ENCODE data around the gene PLCH1. TPM values are rescaled to one million over a fixed set of nuclear protein-coding genes. Genes with fewer than 3 reads are reported as not detected.
A peak's percentile ranks its signal among the peaks of the same experiment; 100 is the strongest.

PLCH1 gene, protein sequence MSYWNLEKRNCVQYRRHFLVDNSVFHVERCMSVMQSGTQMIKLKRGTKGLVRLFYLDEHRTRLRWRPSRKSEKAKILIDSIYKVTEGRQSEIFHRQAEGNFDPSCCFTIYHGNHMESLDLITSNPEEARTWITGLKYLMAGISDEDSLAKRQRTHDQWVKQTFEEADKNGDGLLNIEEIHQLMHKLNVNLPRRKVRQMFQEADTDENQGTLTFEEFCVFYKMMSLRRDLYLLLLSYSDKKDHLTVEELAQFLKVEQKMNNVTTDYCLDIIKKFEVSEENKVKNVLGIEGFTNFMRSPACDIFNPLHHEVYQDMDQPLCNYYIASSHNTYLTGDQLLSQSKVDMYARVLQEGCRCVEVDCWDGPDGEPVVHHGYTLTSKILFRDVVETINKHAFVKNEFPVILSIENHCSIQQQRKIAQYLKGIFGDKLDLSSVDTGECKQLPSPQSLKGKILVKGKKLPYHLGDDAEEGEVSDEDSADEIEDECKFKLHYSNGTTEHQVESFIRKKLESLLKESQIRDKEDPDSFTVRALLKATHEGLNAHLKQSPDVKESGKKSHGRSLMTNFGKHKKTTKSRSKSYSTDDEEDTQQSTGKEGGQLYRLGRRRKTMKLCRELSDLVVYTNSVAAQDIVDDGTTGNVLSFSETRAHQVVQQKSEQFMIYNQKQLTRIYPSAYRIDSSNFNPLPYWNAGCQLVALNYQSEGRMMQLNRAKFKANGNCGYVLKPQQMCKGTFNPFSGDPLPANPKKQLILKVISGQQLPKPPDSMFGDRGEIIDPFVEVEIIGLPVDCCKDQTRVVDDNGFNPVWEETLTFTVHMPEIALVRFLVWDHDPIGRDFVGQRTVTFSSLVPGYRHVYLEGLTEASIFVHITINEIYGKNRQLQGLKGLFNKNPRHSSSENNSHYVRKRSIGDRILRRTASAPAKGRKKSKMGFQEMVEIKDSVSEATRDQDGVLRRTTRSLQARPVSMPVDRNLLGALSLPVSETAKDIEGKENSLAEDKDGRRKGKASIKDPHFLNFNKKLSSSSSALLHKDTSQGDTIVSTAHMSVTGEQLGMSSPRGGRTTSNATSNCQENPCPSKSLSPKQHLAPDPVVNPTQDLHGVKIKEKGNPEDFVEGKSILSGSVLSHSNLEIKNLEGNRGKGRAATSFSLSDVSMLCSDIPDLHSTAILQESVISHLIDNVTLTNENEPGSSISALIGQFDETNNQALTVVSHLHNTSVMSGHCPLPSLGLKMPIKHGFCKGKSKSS (N-terminal part only)
- total RNA-seq (2014; rRNA removed; shearing (Covaris generic)) (24.4 and 25.3 TPM in 2 replicates), polyA plus RNA-seq (2016; fragmentation: Nextera tagmentation; extraction: Ambion mirVana) (7.1 and 8.1 TPM in 2 replicates)
- long read RNA-seq, partial matches to known transcripts, result 1 of 3 reads
- long read RNA-seq, other reads (novel, unspliced or antisense), result 2 of 3 reads

DNA sequence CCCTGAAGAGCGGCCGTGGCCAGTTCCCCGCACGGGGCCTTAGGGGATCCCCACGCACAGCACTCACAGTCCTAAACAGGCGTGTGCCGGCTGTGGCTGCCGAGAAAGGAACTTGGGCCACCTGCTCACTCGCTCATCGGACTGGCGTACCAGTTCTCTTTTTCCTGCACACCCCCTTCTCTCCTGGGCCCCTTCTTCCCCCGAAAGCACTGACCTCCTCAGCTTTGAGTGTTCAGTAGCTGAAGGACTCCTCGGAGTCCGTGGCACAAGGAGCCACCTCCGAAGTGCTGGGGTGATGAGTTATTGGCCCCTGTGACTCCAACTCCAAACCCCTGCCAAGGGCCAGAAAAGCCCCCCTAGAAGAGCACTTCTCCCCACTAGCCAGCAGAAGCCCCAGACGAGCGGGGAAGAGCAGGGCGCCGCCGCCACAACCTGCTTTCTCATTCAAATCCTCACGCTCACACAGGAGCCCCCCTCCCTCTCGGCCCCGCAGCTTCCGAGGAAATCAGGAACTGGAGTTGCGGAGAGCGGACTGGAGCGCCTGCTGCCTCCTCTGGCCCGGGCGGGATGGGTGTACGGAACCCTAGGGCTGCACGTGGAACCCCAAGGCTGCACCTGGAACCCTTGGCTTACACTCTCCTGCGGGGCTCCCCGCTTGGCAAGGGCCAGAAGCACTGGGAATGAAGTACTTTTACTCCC lies at the start of gene PLCH1:
Gene PLCH1, minus strand, starts transcription at position 446 of the 699 bp plus-strand sequence. CDS start 40,847 bp downstream, outside the sequence.
- peaks cover 56% of the 10 kb centered on the region for H3K4me1 Mint-ChIP-seq
- H3K27me3 Mint-ChIP-seq (ENCODE audit: insufficient read depth, low read depth, poor library complexity), result peaks cover 13% of the 10 kb centered on the region
- Histone ChIP-seq H3K79me2 (replicated peaks; ENCODE audit: insufficient read depth) (peaks cover 40% of the 10 kb centered on the region), H3F3A (replicated peaks; ENCODE audit: low read depth) (no peaks in the 10 kb centered on the region), H2AFZ (peak within 1 kb of the TSS; percentile 79; the same call in 1 of the 2 replicates), H3K9me2 (ENCODE audit: insufficient read depth) (no peaks in the 10 kb centered on the region), H3K4me2 (peak within 1 kb of the TSS; percentile 94), H3K4me1 (ENCODE audit: insufficient read depth) (peaks cover 50% of the 10 kb centered on the region), H4K20me1 (replicated peaks; ENCODE audit: insufficient read depth) (no peaks in the 10 kb centered on the region; the same call in 1 of the 2 replicates), H3K36me3 (ENCODE audit: insufficient read depth) (no peaks in the 10 kb centered on the region), H3K4me3 (peak within 1 kb of the TSS; percentile 88), H3K27ac (ENCODE audit: low read depth) (peak within 1 kb of the TSS; percentile 75; the same call in 1 of the 2 replicates), H3K27me3 (ENCODE audit: insufficient read depth) (peaks cover 3% of the 10 kb centered on the region; the same call in 1 of the 2 replicates)
- no peaks in the 10 kb centered on the region for H3K36me3 Mint-ChIP-seq (ENCODE audit: low read depth)
- peak within 1 kb of the TSS; percentile 96 for H3K27ac Mint-ChIP-seq
- peak within 1 kb of the TSS; percentile 97 for H3K4me3 Mint-ChIP-seq
- peak; percentile 97 for DNase-seq (ENCODE audit: low spot score)
- no peaks in the 10 kb centered on the region for H3K9me3 Mint-ChIP-seq
- peak; percentile 76 for ATAC-seq
- no peak for TF ChIP-seq ZNF331 (CRISPR knock-in tag; IDR thresholded peaks at IDR 0.05; ENCODE audit: low read depth)
- TF ChIP-seq STAT1 (IDR thresholded peaks at IDR 0.05; ENCODE audit: unreplicated experiment), result no peak
- TF ChIP-seq NANOG (IDR thresholded peaks at IDR 0.05; ENCODE audit: borderline replicate concordance), result no peak
- TF ChIP-seq POLR2AphosphoS5 (IDR thresholded peaks at IDR 0.05; ENCODE audit: low read depth), result peak; percentile 73
- no peak; the same call in 1 of the 2 replicates for TF ChIP-seq ZNF114 (CRISPR knock-in tag; IDR thresholded peaks at IDR 0.05)
- peak; percentile 54; the same call in 1 of the 2 replicates for TF ChIP-seq ETS1 (IDR thresholded peaks at IDR 0.05)
- peak; percentile 73 for TF ChIP-seq CREB1 (CRISPR knock-in tag; IDR thresholded peaks at IDR 0.05; ENCODE audit: low read depth)
- TF ChIP-seq ZNF462 (CRISPR knock-in tag; IDR thresholded peaks at IDR 0.05), result peak; percentile 67
- TF ChIP-seq CTCF (conservative IDR thresholded peaks at IDR 0.05; ENCODE audit: low read depth in 2 of 2), result no peak
